ENCODE measurements around the gene MAGEB17.
"Not testable (repeated sequence)": the region's sequence is repeated elsewhere in the genome, so short reads cannot be mapped to it uniquely, and the experiment has no call there.

MAGEB17 gene, protein sequence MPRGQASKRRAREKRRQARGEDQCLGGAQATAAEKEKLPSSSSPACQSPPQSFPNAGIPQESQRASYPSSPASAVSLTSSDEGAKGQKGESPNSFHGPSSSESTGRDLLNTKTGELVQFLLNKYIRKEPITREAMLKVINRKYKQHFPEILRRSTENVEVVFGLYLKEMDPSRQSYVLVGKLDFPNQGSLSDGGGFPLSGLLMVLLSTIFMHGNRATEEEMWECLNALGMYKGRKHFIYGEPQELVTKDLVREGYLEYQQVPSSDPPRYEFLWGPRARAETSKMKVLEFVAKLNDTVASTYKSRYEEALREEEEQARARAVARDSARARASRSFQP

DNA sequence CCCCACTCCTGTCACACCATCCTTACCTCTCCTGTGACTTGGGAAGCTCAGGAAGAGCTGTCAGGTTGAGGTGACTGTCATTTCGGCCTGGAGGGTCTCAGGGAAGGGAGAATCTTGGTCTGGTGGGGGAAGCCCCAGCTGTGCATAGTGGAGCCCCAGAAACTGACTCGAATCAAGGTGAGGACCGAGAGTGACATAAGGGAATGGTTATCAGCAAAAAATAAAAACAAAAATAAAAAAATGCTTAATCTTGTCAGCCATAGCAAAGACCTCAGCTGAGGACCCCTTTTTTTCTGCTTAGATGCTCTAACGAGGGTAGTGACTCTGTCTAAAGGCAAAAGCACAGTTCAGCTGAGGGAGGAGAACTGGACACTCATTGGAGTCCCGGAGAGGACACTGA, at the start of gene MAGEB17:
Gene MAGEB17, plus strand, starts transcription at position 301 of the 400 bp plus-strand sequence. CDS start 2,902 bp downstream, outside the sequence.
- DNase-seq (ENCODE audit: low spot score) = no peak

DNA sequence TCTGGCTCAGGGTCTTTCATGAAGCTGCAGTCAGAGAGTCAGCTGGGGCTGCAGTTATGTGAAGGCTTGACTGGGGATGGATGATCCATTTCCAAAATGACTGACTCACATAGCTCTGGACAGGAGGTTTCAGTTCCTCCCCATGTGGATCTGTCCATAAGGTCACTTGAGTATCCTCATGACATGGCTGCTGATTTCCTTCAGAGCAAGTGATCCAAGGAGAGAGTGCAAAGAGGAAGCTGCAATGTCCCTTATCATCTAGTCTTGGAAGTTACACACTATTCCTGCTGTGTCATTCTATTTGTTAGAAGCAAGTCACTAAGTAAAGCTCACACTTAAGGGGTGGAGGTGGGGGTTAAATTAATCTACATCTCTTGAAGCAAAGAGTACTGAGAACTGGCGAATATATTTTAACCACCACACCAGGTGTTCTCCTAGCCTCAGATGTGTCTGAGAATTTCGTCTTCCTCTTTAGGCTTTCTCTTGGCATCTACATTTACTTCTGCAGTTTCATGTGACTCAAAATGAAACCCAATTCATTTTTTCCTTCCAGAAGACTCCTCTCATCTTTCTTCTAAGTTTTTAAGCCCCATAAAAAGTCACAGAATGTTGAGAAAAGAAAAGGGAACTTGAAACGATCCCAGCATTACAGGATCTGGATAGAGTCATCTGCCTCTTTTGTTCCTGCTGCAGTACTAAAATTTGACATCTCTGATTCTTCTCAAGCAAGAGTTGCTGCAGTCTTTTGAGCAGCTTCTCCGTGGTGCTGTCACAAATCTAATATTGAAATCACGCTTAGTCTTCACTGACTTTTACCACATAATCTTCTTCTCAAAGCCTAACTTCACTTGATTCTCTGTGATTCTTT, 47.7 kb upstream of the MAGEB17 start:
- DNase-seq (ENCODE audit: low spot score) = no peak

DNA sequence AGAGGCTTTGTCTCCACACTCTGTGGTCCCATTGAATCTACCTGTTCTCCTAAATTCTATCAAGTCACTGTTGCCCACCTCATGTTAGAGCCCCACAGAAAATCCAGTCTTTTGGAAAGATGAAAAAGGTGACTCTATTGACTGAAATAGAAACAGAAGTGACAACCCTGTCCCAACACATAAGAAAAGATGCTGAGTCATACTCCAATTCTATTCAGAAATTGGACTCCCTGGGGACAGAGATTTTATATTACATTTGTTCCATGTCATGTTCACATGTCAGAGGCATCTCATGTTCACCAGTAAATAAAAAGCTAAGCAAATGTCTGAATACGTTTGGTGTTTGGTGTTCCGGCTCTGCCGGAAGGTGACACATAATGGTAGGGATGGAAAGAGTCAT, 46.9 kb upstream of the MAGEB17 start:
- DNase-seq (ENCODE audit: low spot score) = no peak

DNA sequence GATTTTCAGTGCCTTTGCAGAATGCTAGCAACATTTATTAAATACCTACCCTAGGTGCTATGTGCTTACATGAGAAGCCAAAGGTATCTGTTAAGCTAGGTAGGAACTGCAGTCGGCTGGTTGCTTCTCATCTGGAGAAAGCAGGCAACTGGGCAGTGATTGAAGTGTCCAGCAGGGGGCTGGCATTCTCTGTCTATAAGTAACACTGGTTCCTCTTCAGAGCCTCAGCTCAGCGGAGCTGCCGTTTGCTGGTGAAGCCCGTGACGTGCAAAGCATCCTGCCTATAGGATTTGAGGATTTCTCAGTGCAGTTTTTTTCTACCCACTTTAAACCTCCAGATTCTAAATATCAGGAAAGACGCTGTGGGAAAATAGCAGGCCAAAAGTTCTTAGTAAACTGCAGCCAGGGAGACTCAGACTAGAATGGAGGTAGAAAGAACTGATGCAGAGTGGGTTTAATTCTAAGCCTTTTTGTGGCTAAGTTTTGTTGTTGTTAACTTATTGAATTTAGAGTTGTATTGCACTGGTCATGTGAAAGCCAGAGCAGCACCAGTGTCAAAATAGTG, 44.0 kb upstream of the MAGEB17 start, which contains the start of gene GRPR:
Gene GRPR, plus strand, starts transcription at position 344 of the 565 bp plus-strand sequence. CDS start 389 bp downstream, outside the sequence.
- DNase-seq (ENCODE audit: low spot score) = peak; percentile 26

DNA sequence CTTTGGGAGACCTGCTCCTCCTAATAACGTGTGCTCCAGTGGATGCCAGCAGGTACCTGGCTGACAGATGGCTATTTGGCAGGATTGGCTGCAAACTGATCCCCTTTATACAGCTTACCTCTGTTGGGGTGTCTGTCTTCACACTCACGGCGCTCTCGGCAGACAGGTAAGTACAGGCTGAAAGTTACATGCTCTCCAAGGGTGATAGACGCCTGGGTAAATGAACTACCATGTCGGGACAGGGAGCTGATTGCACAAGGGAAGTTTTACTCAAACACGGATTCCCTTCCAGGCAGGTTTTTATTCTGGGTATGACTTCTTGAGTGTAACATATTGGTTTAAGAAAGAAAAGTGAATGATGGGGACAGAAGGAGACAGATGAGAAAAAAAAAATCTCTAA, 43.1 kb upstream of the MAGEB17 start:
- DNase-seq (ENCODE audit: low spot score) = no peak

DNA sequence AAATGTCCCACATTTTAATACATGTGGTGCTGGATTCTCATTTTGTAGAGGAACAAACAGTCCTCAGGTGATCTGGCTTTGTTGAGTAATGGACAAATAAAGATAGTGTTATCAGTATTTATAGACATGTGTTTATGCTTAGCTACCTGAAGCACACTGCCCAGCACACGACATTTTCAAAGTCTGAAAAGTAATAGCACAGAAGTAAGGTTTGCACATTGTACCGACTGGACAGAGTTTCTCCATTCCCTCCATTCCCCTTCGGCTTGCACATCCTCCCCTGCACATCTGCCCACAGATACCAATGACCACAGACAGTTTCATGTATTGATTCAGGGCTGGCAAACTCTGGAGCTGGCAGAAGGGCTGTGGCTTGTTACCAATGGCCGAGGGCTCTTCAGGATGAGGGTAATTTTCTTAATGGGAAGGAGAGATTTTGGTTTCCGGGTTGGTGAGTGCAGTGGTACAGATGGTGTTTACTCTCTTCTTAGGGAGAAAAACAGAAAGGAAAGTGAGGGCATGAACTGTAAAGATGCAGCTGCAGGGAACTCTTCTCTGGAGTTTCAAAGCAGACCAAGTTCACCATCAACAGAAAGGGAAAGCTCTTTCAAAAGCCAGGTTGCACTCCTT, 41.6 kb upstream of the MAGEB17 start:
- no peak for DNase-seq (ENCODE audit: low spot score)

DNA sequence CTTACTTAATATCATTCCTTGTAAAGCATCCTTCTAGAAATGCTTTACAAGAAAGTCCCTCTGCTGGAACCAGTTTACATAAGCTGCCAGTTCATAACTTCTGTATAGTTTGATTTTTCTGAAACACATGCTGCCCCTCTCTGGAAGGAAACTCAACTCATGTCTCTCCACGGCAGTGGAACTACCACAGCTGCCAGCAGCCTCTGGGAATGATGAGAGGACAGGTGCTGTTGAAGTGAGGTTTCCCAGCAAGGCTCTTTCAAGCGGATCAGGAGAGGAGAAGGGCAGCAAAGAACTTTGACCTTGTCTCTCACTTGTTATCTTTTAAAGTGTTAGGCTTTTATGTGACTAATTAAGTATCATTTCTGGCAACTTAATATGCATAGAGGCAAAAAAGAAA, 36.6 kb upstream of the MAGEB17 start:
- DNase-seq (ENCODE audit: low spot score) = no peak

DNA sequence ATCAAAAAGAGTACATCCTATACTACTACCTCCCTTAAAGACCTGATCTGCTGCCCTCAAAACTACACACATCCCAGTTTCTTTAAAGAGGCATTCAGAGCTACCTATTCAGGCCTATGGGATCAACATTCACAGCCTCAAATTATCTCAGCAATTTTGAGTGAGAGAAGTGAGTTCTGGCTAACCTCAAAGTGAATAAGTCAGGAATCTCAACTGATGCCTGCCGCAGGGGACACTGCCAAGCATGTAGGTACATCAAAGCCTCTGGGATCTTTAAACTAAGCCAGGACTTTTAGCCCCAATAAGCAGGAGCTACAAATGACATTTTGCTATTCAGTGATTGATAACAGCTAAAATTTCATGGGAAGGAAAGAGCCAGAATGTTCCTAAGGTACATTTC, 32.3 kb upstream of the MAGEB17 start:
- DNase-seq (ENCODE audit: low spot score) = no peak

DNA sequence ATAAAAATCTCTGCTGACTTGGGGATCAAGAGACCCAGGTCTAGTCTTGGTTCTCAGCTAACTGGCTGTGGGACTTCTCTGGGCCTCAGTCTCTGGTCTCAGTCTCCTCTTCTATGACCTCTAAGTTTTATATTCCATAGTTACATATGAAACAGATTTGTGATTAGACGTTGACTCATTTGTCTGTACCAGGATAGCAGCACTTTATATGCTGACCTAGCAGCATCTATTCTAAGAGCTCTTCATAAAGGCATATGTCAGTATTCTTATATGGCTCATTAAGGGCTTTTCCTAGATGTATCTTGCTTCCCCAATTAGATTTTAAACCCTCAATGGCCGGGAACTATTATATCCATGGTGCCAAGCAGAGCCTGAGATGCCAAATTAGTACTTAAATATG, 31.2 kb upstream of the MAGEB17 start:
- DNase-seq (ENCODE audit: low spot score) = no peak

DNA sequence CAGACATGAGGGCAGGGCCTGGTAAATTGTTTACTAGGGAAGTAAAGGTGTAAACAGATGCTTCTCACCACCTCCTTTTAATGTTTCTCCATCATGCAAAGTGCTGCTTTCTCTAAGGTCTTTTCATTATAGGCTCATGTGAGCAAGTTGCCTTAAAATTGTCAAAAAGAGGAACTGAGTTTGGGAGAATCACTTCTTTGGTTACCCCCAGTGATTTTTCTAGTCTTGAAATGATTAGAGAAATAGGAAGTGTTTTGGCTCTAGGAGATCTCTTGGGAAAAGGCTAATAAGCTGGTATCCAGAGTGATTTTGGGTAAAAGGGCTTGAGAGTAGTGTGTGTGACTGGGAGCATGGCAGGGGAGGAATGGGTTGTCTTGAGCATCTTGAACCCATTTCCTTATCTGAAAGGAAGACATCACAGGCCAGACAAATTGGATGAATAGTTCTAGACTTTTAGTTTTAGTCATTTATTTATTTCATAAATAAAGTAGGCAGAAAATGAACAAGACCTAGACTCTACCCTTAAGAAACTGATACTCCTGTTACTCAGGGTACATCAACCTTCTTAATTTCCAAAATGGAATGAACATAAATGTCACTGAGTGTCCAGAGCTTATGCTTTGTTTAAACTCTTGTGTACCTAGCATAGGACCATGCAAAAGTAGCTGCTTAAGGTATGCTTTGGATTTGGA, 29.7 kb upstream of the MAGEB17 start:
- no peak for DNase-seq (ENCODE audit: low spot score)

DNA sequence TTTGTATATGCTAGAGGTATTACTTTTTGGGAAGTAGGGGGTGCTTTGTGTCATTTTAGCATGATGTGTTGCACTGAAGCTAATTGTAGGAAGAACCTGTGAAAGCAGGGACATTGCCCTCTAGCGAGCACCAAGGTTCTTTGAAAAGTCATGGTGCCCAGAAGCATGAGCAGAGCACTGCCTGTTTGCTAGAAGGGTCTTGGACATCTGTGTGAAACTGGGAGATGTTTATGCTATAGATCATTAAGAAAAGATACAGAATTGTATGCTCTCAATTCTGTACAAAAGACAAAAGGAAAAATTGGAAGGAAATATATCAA, 29.2 kb upstream of the MAGEB17 start:
- no peak for DNase-seq (ENCODE audit: low spot score)

DNA sequence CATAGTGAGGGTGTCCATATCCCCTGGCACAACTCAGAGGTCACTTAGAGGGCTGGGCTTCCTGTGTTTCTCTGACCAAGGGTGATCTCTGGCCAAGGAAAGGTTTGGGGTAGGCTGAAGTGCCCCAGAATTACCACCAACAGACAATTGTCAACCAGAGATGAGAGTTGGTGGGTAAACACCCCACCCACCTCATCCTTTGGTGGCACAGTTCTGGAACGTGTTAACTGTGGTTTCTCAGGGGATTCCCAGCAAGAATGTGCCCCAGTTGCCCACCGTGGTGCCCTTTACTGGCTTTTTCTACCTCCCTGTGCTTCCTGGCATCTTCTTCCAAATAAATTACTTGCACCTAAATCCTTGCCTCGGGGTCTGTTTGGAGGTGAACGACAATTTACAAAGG, 26.8 kb upstream of the MAGEB17 start:
- no peak for DNase-seq (ENCODE audit: low spot score)

DNA sequence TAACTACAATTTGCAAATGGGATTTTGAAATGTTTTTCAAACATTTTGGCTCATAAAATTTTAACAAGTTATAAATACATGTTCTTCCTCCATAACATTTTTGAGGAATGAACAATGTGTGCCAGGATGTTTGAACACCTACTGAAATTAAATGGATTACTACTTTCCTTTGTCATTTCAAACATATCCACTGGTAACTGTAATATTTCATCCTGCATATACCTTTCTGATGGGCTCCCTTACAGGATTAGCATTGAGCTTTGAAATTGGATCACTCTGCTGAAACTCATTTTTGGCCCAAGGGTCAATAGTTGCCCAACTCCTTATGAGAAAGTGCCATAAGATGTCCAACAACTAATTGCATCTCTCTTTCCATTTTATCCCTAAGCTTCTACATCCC, 26.3 kb upstream of the MAGEB17 start:
- DNase-seq (ENCODE audit: low spot score) = no peak

DNA sequence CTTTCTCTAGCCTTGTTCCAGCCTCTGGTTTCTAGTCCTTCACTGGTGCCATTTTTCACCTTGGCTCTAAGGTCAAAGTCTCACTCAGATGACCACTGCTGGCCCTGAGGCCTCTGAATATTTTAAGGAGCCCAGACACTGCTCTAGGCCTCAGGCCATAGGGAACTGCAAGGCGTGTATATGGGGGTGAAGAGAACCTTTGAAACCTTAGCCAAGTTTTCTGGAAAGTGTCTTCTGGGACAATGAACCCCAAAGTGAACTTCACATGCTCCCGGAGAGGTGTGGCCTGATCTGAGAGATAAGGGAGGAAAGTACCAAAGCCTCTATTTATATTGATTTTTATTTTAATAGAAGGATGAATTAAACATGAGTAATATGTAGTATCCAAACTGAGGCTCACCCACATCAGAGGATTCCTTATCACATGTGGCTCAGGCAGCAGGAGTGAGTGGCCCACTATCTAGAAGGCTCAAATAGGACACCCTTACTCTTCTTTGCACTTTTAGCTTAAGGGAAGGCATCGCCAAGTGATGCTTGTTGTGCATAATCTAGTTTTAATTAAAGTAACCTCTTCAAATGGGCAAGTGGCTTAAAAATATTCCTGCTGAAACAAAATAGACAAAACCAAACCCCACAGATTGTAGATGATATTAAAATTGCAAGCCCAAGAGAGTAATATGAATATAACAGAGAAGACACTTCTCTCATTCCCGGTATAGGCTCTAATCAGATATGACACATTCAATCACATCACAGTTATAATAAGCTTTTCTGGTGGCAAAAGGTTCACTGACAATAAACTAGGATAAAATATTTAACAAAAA, 25.6 kb upstream of the MAGEB17 start:
- DNase-seq (ENCODE audit: low spot score) = no peak

DNA sequence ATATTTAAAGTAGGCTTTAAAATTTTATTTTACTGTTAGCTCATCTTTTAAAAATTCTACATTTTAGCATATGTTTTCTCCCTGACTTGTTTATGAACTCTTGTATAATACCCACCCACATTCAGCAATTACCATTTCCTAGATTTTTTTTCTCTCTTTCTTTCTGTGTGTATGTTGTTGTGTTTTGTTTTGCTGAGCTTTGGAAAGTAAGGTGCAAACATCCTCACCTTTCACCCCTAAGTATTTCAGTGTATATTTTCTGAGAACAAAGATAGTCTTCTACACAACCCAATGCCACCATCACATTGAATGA, 25.1 kb upstream of the MAGEB17 start:
- no peak for DNase-seq (ENCODE audit: low spot score)

DNA sequence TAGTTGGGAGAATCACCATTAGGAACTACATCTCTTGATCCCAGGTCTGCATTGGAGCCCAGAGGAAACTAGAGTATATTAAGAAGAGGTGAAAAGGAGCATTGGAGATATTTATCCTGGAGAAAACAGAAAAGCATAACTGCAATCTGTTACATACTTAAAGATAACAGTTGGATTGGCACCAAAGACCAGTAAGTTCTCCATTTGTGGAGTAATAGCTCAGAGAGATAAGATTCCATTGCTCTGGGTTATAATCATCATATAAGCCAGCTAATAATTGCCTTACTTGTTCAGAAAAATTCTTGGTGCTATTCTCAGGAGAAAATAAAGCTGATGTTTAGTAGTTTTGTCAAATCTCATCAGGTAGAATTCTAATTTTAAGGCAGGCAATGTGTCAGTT, 23.3 kb upstream of the MAGEB17 start:
- DNase-seq (ENCODE audit: low spot score) = no peak

DNA sequence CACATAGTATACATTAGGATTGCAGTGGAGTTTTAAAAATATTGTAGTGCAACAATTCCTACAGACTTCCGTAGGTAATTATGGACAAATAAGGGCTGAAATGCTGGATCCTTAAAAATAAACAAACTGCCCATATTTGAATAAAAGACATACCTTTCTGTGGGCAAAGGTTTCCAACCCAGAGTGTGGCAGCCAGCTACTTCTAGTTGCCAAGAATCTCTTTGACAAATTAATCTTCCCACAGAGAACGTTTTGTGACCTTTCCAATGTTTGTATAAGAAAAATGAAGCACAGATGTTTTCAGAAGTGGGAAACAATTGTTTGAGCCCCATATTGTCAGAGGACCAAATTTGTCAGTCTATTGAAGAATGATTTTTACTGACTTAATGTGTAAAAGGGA, 22.9 kb upstream of the MAGEB17 start:
- DNase-seq (ENCODE audit: low spot score) = no peak

DNA sequence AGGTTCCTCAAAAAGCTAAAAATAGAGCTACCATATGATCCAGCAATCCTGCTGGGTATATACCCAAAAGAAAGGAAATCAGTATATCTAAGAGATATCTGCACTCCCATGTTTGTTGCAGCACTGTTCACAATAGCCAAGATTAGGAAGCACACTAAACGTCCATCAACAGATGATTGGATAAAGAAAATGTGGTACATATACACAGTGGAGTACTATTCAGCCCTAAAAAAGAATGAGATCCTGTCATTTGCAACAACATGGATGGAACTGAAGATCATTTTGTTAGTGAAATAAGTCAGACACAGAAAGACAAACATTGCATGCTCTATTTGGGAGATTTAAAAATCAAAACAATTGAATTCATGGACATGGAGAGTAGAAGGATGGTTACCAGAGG, 22.2 kb upstream of the MAGEB17 start:
- not testable (repeated sequence) for DNase-seq (ENCODE audit: low spot score)

DNA sequence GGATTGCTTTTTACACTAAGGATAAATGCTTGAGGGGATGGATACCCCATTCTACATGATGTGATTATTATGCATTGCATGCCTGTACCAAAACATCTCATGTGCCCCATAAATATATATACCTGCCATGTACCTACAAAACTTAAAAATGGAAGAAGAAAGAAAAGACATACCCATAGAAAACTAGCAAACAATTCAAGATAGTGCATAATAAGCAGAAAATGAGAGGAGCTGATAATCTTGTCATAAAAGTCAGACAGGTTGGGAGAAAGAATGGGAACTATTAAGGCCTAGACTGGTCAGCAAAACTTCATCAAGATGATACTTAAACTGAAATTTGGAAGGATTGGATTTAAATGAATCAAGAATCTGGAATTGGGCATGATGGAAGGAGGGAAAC, 21.6 kb upstream of the MAGEB17 start:
- DNase-seq (ENCODE audit: low spot score) = no peak

DNA sequence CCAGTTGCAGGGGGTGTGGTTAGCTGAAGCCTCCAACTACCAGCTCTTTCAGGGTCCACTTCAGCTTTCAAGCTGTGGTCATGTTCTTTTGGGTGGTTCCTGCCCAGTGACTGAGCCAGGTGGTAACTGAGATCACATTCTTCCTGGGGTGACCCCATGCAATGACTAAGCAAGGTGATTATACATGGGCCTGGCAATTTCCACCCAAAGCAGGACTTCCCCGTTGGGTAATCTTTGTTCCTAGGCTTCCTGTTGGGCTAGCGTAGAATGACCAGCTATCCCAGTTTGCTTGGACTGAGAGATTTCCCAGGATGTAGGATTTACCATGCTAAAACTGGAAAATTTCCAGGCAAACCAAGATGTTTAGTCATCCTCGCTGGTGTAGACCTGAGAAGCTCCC, 18.4 kb upstream of the MAGEB17 start:
- no peak for DNase-seq (ENCODE audit: low spot score)

DNA sequence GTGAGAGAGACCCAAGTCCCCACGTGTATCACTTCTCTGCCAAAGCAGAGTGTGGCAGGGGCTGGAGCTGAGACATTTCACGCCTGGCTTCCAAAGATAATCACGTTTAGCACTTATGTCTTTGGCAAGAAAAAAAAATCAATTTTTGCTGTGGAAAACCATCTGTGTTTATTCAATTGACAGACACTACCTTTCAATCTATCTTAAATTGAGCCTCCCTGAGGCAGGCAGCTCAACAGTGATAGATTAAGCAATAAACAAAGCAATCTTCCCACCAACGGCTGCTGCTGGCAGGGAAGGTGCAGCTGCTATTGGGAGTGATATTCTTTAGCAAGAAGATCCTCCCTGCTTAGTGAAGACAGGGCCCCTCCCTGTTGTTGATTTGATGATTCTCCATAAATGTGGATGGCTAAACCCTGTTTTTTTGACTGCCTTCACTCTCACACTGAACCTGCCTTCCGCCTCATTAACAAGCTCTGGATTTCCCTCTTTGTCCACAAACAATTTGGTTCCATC, 11.6 kb upstream of the MAGEB17 start:
- DNase-seq (ENCODE audit: low spot score) = no peak

Data from CD4-positive, alpha-beta T cell treated with Interleukin-15 for 4 hours (primary cell).